ENCODE results near the gene EFCC1. TPM values are rescaled to one million over a fixed set of nuclear protein-coding genes. Genes with fewer than 3 reads are reported as not detected.
A peak's percentile ranks its signal among the peaks of the same experiment; 100 is the strongest.

EFCC1 gene
- total RNA-seq, 1 donor from 2014 or later: under 0.01 TPM

DNA sequence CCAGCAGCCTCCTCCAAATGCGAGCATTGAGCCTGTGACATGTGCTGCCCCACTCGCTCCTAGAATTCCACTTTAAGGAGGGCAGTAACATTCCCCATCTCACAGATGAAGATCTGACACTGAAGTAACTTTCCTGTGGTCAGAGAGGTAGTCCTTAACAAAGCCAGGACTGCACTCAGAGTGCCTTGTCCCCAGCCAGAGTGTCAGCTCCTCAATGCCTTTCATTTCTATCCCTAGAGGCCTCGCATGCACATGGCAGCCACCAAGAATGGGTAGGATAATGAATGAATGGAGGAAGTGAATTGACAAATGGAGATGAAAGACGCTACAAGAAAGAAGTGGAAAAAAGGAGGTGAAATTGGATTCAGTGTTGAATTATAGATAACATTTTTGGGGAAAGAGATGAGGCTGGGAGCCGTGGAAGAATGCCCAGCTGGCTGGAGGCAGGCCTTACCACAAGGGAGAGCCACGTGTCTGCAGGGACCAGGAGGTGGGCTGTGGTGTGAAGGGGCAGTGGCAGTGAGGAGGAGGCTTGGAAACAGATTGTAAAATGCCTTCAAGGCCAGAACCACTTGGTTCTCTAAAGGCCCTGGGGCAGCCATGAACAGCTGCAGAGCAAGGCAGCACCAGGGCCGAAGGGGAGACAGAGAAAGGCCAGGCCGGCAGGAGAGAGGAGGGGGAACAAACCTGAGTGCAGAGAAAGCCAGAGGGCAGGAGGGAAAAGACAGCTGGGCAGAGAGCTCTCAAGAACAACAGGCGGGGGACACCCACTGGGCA, 17.6 kb upstream of the EFCC1 start:
- TF ChIP-seq, protein P1, sequence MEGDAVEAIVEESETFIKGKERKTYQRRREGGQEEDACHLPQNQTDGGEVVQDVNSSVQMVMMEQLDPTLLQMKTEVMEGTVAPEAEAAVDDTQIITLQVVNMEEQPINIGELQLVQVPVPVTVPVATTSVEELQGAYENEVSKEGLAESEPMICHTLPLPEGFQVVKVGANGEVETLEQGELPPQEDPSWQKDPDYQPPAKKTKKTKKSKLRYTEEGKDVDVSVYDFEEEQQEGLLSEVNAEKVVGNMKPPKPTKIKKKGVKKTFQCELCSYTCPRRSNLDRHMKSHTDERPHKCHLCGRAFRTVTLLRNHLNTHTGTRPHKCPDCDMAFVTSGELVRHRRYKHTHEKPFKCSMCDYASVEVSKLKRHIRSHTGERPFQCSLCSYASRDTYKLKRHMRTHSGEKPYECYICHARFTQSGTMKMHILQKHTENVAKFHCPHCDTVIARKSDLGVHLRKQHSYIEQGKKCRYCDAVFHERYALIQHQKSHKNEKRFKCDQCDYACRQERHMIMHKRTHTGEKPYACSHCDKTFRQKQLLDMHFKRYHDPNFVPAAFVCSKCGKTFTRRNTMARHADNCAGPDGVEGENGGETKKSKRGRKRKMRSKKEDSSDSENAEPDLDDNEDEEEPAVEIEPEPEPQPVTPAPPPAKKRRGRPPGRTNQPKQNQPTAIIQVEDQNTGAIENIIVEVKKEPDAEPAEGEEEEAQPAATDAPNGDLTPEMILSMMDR (IDR thresholded peaks at IDR 0.05; ENCODE audit: insufficient read depth, low read length, severe bottlenecking): no peak
- no peak overlapping the region for H3K4me3 ChIP-seq (ENCODE audit: low read depth, low read length)
- no peak for FAIRE-seq
- peaks cover 3% of the 10 kb centered on the region for H3K27me3 ChIP-seq (ENCODE audit: control insufficient read depth, insufficient read depth, low read length)
- no peak for DNase-seq (ENCODE audit: low read depth)
- H3K36me3 ChIP-seq (ENCODE audit: control insufficient read depth, insufficient read depth, low read length): no peaks in the 10 kb centered on the region

DNA sequence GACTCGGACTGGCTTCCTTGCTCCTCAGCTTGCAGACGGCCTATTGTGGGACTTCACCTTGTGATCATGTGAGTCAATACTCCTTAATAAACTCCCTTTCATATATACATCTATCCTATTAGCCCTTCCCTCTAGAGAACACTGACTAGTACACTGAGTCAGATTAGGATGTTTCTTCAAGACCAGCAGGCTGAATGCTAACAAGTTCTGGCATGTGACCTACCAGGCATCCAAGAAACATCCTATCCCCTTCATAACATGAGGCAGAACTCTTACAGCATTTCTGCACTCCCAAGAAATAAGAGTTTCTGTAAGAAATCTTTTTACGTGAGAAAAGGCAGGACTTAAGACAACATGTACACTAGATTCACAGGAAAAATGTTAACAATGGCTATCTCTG, 16.5 kb upstream of the EFCC1 start:
- H3K27me3 ChIP-seq (ENCODE audit: control insufficient read depth, insufficient read depth, low read length): peaks cover 3% of the 10 kb centered on the region
- TF ChIP-seq, protein P1 (IDR thresholded peaks at IDR 0.05; ENCODE audit: insufficient read depth, low read length, severe bottlenecking): no peak

GRCh38 chr3:128987302-128988100, 13.6 kb upstream of the EFCC1 start:
- Histone ChIP-seq H3K36me3 (ENCODE audit: control insufficient read depth, insufficient read depth, low read length) (no peaks in the 10 kb centered on the region), H3K27me3 (ENCODE audit: control insufficient read depth, insufficient read depth, low read length) (no peaks in the 10 kb centered on the region), H3K4me3 (ENCODE audit: low read depth, low read length) (no peak overlapping the region)
- DNase-seq (ENCODE audit: low read depth) (no peak), FAIRE-seq (no peak)
- TF ChIP-seq, protein P1 (IDR thresholded peaks at IDR 0.05; ENCODE audit: insufficient read depth, low read length, severe bottlenecking): no peak

More for the DNA sequence above, 16.5 kb upstream of the EFCC1 start:
- no peak overlapping the region for H3K4me3 ChIP-seq (ENCODE audit: low read depth, low read length)
- H3K36me3 ChIP-seq (ENCODE audit: control insufficient read depth, insufficient read depth, low read length): no peaks in the 10 kb centered on the region
- DNase-seq (ENCODE audit: low read depth) (peak; percentile 100), FAIRE-seq (peak; percentile 28)

GRCh38 chr3:128988286-128988685, 12.8 kb upstream of the EFCC1 start:
- no peaks in the 10 kb centered on the region for H3K36me3 ChIP-seq (ENCODE audit: control insufficient read depth, insufficient read depth, low read length)
- H3K27me3 ChIP-seq (ENCODE audit: control insufficient read depth, insufficient read depth, low read length): no peaks in the 10 kb centered on the region
- DNase-seq (ENCODE audit: low read depth) (no peak), FAIRE-seq (no peak)
- TF ChIP-seq, protein P1 (IDR thresholded peaks at IDR 0.05; ENCODE audit: insufficient read depth, low read length, severe bottlenecking): no peak
- no peak overlapping the region for H3K4me3 ChIP-seq (ENCODE audit: low read depth, low read length)

GRCh38 chr3:128991355-128991895, 9.7 kb upstream of the EFCC1 start:
- no peaks in the 10 kb centered on the region for H3K36me3 ChIP-seq (ENCODE audit: control insufficient read depth, insufficient read depth, low read length)
- DNase-seq (ENCODE audit: low read depth) (no peak), FAIRE-seq (no peak)
- TF ChIP-seq, protein P1 (IDR thresholded peaks at IDR 0.05; ENCODE audit: insufficient read depth, low read length, severe bottlenecking): no peak
- H3K27me3 ChIP-seq (ENCODE audit: control insufficient read depth, insufficient read depth, low read length): no peaks in the 10 kb centered on the region
- H3K4me3 ChIP-seq (ENCODE audit: low read depth, low read length): no peak overlapping the region
